HEK293 (cell line): ENCODE results near the gene SDF2.

Experiments
- CTCF ChIA-PET: fragments of 350-600 bp; formaldehyde crosslinking; extraction: SDS; loops from one replicate; lab custom pipeline; 2021; ENCODE audit warnings: antibody characterized with exemption; lab: Yijun Ruan, JAX
- POLR2A ChIA-PET: fragments of 300-600 bp; formaldehyde crosslinking; extraction: SDS; loops from one replicate; lab custom pipeline; 2020; ENCODE audit warnings: antibody characterized with exemption, inconsistent platforms; lab: Yijun Ruan, JAX
- H3K27ac ChIP-seq: fragments of 200-500 bp; sonication (Bioruptor generic); 2 replicates; pipeline ENCODE4 v1.5.1; 2014; ENCODE audit warnings: low read depth, low read length, control low read depth, inconsistent platforms; ENCODE audit errors: extremely low read depth
- H3K36me3 ChIP-seq, 2 experiments: fragments of 200-500 bp in 1 of 2; sonication (Bioruptor generic) in 1 of 2; 1 replicate in 1 of 2; 2 replicates in 1 of 2; pipeline ENCODE4 v1.5.1; 2014 to 2017; ENCODE audit warnings: inconsistent platforms in 2 of 2, low read length in 2 of 2; ENCODE audit not compliant: control insufficient read depth in 2 of 2, insufficient read depth in 1 of 2
- H3K4me1 ChIP-seq: fragments of 200-500 bp; sonication (Bioruptor generic); 2 replicates; pipeline ENCODE4 v1.5.1; 2014; ENCODE audit warnings: mild to moderate bottlenecking, low read length, inconsistent platforms; ENCODE audit not compliant: control insufficient read depth, insufficient read depth
- H3K4me3 ChIP-seq: 2 replicates; pipeline ENCODE4 v1.5.1; 2011; ENCODE audit warnings: low read depth, mild to moderate bottlenecking, control low read depth, low read length, moderate library complexity
- H3K9me3 ChIP-seq: fragments of 200-500 bp; sonication (Bioruptor generic); 2 replicates; pipeline ENCODE4 v1.5.1; 2014; ENCODE audit warnings: low read depth, low read length, inconsistent platforms; ENCODE audit not compliant: control insufficient read depth, insufficient read depth
- REPIN1 ChIP-seq: fragments of 450-650 bp; formaldehyde crosslinking; IDR thresholded peaks from 2 replicates; pipeline ENCODE4 v1.5.1; 2017; ENCODE audit warnings: missing biosample characterization, missing genetic modification characterization, low read depth
- ZNF335 ChIP-seq: fragments of 450-650 bp; formaldehyde crosslinking; conservative IDR thresholded peaks from 2 replicates; pipeline ENCODE4 v1.5.1; 2016; ENCODE audit warnings: missing biosample characterization, missing genetic modification characterization

The SDF2 gene

GRCh38 chr17:28598389-28598788 lies 63.3 kb downstream of the SDF2 start:
- ChIA-PET CTCF (interaction anchor here (0.8 to 1.2 kb wide), 5 partner anchors 9 to 58 kb away, joined by 3 to 5 read pairs (median 4); no protein-coding TSS in a partner anchor), POLR2A (interaction anchor here (0.7 to 3.0 kb wide), 9 partner anchors 9 to 121 kb away, joined by 3 to 30 read pairs (median 8); partner anchors contain the start of genes ALDOC, PIGS and RPL23A)
- Histone ChIP-seq H3K36me3 (peaks cover 29 to 43% of the 10 kb centered on the region in 2 experiments), H3K4me3 (peak overlapping the region; percentile 87), H3K9me3 (no peaks in the 10 kb centered on the region), H3K4me1 (no peaks in the 10 kb centered on the region), H3K27ac (peak overlapping the region; percentile 90)
- TF ChIP-seq ZNF335 (tag by site-specific recombination) (peak; percentile 76), REPIN1 (tag by site-specific recombination) (no peak)
